ENCODE data around the gene PPIL1. TPM values are rescaled to one million over a fixed set of nuclear protein-coding genes. Genes with fewer than 3 reads are reported as not detected.
"Not testable (repeated sequence)": the region's sequence is repeated elsewhere in the genome, so short reads cannot be mapped to it uniquely, and the experiment has no call there.

The PPIL1 gene
- total and polyA plus RNA-seq, 7 donors = 18.1 to 92.3 (median 22.4) TPM

- intact Hi-C loops (cut with DNase I) = no loop called here
- 82 to 94% (median 93%) methylated on average over 9 of the region's 9 CpGs for WGBS, 3 donors
- Histone ChIP-seq H3K27me3 (ENCODE audit: insufficient read depth in 3 of 3, low read length in 2 of 3) (no peaks in the 10 kb centered on the region), H3K4me1 (peaks cover 3% of the 10 kb centered on the region), H3K27ac (no peak overlapping the region), H3K9me3 (no peaks in the 10 kb centered on the region), H3K4me3 (no peak overlapping the region), H3K36me3 (ENCODE audit: insufficient read depth in 1 of 2, low read depth in 1 of 2) (no peaks in the 10 kb centered on the region)
- ATAC-seq (no peak), DNase-seq (no peak)
- TF ChIP-seq, protein P1, sequence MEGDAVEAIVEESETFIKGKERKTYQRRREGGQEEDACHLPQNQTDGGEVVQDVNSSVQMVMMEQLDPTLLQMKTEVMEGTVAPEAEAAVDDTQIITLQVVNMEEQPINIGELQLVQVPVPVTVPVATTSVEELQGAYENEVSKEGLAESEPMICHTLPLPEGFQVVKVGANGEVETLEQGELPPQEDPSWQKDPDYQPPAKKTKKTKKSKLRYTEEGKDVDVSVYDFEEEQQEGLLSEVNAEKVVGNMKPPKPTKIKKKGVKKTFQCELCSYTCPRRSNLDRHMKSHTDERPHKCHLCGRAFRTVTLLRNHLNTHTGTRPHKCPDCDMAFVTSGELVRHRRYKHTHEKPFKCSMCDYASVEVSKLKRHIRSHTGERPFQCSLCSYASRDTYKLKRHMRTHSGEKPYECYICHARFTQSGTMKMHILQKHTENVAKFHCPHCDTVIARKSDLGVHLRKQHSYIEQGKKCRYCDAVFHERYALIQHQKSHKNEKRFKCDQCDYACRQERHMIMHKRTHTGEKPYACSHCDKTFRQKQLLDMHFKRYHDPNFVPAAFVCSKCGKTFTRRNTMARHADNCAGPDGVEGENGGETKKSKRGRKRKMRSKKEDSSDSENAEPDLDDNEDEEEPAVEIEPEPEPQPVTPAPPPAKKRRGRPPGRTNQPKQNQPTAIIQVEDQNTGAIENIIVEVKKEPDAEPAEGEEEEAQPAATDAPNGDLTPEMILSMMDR (IDR thresholded peaks at IDR 0.05) = no peak
Measured at GRCh38 chr6:36817176-36817817, 57.3 kb downstream of the PPIL1 start.

GRCh38 chr6:36815962-36816735, 58.5 kb downstream of the PPIL1 start:
- no peaks in the 10 kb centered on the region for H3K27me3 ChIP-seq (ENCODE audit: insufficient read depth in 3 of 3, low read length in 2 of 3)
- no peaks in the 10 kb centered on the region for H3K4me1 ChIP-seq
- intact Hi-C loops (cut with DNase I) = no loop called here
- H3K27ac ChIP-seq = no peak overlapping the region
- H3K36me3 ChIP-seq (ENCODE audit: insufficient read depth in 1 of 2, low read depth in 1 of 2) = no peaks in the 10 kb centered on the region
- no peak overlapping the region for H3K4me3 ChIP-seq
- ATAC-seq (no peak), DNase-seq (no peak)
- 71 to 81% (median 80%) methylated on average over 7 of the region's 7 CpGs for WGBS, 3 donors
- TF ChIP-seq, protein P1 (IDR thresholded peaks at IDR 0.05) = no peak
- H3K9me3 ChIP-seq = no peaks in the 10 kb centered on the region

DNA sequence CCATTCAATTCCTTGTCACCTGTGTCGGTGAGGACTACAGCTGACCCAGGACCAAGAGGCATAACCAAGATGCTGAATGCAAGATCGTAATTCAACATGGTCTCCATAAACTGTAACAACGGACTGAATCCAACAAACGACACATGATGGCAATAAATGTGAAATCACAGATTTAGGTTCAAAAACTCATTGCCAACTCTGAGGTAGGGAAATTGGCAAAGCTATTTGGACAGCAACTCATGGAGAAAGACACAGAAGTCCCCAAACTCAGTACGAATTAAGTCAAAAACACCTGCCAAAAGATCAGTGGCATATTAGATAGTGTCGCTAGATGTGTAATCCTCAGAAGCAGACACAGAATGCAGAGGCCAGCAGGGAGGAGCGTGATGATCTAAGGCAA, 60.4 kb downstream of the PPIL1 start:
- Histone ChIP-seq H3K27me3 (ENCODE audit: insufficient read depth in 3 of 3, low read length in 2 of 3) (no peaks in the 10 kb centered on the region), H3K36me3 (ENCODE audit: insufficient read depth in 1 of 2, low read depth in 1 of 2) (no peaks in the 10 kb centered on the region), H3K9me3 (no peaks in the 10 kb centered on the region), H3K4me3 (no peak overlapping the region), H3K27ac (no peak overlapping the region), H3K4me1 (no peaks in the 10 kb centered on the region)
- WGBS, 3 donors = 72 to 78% (median 77%) methylated on average over 7 of the region's 7 CpGs
- no peak for ATAC-seq
- DNase-seq = no peak
- TF ChIP-seq, protein P1 (IDR thresholded peaks at IDR 0.05) = no peak
- intact Hi-C loops (cut with DNase I) = no loop called here

- TF ChIP-seq, protein P1 (IDR thresholded peaks at IDR 0.05) = no peak
Measured at GRCh38 chr6:36813526-36813925, 61.1 kb downstream of the PPIL1 start.

GRCh38 chr6:36813047-36813446, 61.6 kb downstream of the PPIL1 start:
- H3K4me3 ChIP-seq; H3K27me3 ChIP-seq (ENCODE audit: insufficient read depth in 3 of 3, low read length in 2 of 3); intact Hi-C loops (cut with DNase I); DNase-seq; ATAC-seq; H3K4me1 ChIP-seq; H3K9me3 ChIP-seq; H3K27ac ChIP-seq; H3K36me3 ChIP-seq (ENCODE audit: insufficient read depth in 1 of 2, low read depth in 1 of 2): not testable (repeated sequence)
- WGBS, 3 donors = 90 to 96% (median 94%) methylated on average over 3 of the region's 3 CpGs

More at GRCh38 chr6:36813526-36813925, 61.1 kb downstream of the PPIL1 start:
- ATAC-seq (no peak), DNase-seq (no peak)
- no peak overlapping the region for H3K4me3 ChIP-seq
- intact Hi-C loops (cut with DNase I) = no loop called here
- H3K4me1 ChIP-seq = no peaks in the 10 kb centered on the region
- no peak overlapping the region for H3K27ac ChIP-seq
- no peaks in the 10 kb centered on the region for H3K27me3 ChIP-seq (ENCODE audit: insufficient read depth in 3 of 3, low read length in 2 of 3)
- H3K9me3 ChIP-seq = no peaks in the 10 kb centered on the region
- WGBS, 3 donors = 67 to 81% (median 77%) methylated on average over 3 of the region's 3 CpGs
- no peaks in the 10 kb centered on the region for H3K36me3 ChIP-seq (ENCODE audit: insufficient read depth in 1 of 2, low read depth in 1 of 2)

Measured in psoas muscle (tissue), 8 donors.